MG63 (cell line): ENCODE measurements around the gene OR2H2. TPM values are rescaled to one million over a fixed set of nuclear protein-coding genes. Genes with fewer than 3 reads are reported as not detected.

Experiments
- total RNA-seq: library from RNA; depleted of rRNA; stranded (reverse); fragments of >200 nt; shearing (Covaris generic); gene quantifications from 2 replicates; pipeline ENCODE4 v1.2.3, GENCODE V29; 2014; ENCODE audit warnings: low replicate concordance; rRNA removed

The OR2H2 gene
- total RNA-seq, 1 experiment from 2014 or later = not detected

Other genes with a start within 250 kb of the OR2H2 start
- gene OR5V1, start 216.3 kb upstream of the OR2H2 start, total RNA-seq = not detected in 2 replicates
- gene OR12D3, start 209.8 kb upstream of the OR2H2 start, total RNA-seq = not detected in 2 replicates
- gene OR12D2, start 189.5 kb upstream of the OR2H2 start, total RNA-seq = not detected in 2 replicates
- not detected in 2 replicates for gene OR12D1, start 170.2 kb upstream of the OR2H2 start, total RNA-seq
- gene OR10C1, start 145.8 kb upstream of the OR2H2 start, total RNA-seq = not detected in 2 replicates
- not detected in 2 replicates for gene OR11A1, start 128.1 kb upstream of the OR2H2 start, total RNA-seq
- not detected in 2 replicates for gene OR2H1, start 128.0 kb upstream of the OR2H2 start, total RNA-seq
- not detected in 2 replicates for gene MAS1L, start 97.2 kb upstream of the OR2H2 start, total RNA-seq
- not detected in 2 replicates for gene UBD, start 25.4 kb upstream of the OR2H2 start, total RNA-seq
- 1.9 and 3.7 TPM in 2 replicates for gene GABBR1, start 48.1 kb downstream of the OR2H2 start, total RNA-seq
- gene MOG, start 72.0 kb downstream of the OR2H2 start, total RNA-seq = not detected in 2 replicates
- not detected in 2 replicates for gene ZFP57, start 96.0 kb downstream of the OR2H2 start, total RNA-seq
- gene HLA-F, start 138.3 kb downstream of the OR2H2 start, total RNA-seq = 8.0 and 12.9 TPM in 2 replicates
- gene HLA-G, start 242.7 kb downstream of the OR2H2 start, total RNA-seq = not detected in 2 replicates